Transverse colon (tissue), 4 donors: Measurements from ENCODE around the gene FAM110A.

Experiments
- CTCF ChIP-seq, 5 experiments: fragments of 200-600 bp in 3 of 5; fragments of 450-650 bp in 2 of 5; sonication (generic) in 3 of 5; IDR thresholded peaks; 1 replicate in 2 of 5; 2 replicates in 3 of 5; pipeline ENCODE4 v1.5.1; 2016 to 2017; ENCODE audit warnings: antibody characterized with exemption in 5 of 5, inconsistent platforms in 3 of 5, mild to moderate bottlenecking in 2 of 5, moderate library complexity in 1 of 5
- POLR2A ChIP-seq: fragments of 450-650 bp; IDR thresholded peaks from one replicate; pipeline ENCODE4 v1.6.1; 2016; ENCODE audit warnings: antibody characterized with exemption, mild to moderate bottlenecking, moderate library complexity
- POLR2AphosphoS5 ChIP-seq, 3 donors: sonication (generic); formaldehyde crosslinking; IDR thresholded peaks; one replicate each; pipeline ENCODE4 v1.6.1; 2016; ENCODE audit warnings: antibody characterized with exemption in 3 of 3

DNA sequence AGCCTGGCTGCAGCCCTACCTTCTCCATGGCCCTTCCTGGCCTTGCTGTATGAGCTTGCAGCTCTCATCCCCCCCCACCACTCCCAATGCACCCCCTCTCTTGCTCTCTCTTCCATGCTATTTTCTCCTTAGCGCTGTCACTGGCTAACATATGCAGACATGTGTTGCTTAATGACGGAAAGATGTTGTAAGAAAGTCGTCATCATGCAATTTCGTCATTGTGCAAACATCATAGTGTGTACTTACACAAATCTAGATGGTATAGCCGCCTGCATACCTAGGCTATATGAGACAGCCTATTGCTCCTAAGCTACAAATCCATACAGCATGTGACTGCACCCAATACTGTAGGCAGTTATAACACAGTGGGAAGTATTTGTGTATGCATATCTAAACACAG is 55.6 kb downstream of the FAM110A start:
- TF ChIP-seq POLR2A (no peak), POLR2AphosphoS5 (IDR thresholded peaks at IDR 0.05) (no peak), CTCF (IDR thresholded peaks at IDR 0.05) (no peak)
